ENCODE measurements around the gene KRT16. TPM values are rescaled to one million over a fixed set of nuclear protein-coding genes. Genes with fewer than 3 reads are reported as not detected.
"Not testable (repeated sequence)": the region's sequence is repeated elsewhere in the genome, so short reads cannot be mapped to it uniquely, and the experiment has no call there.

The KRT16 gene
- total RNA-seq = 1 to 10 TPM in 2 of 4 donors, not detected in 2; 1.3 to 2.0 TPM

- H3K36me3 ChIP-seq; H3K4me1 ChIP-seq; H3K4me3 ChIP-seq (replicated peaks in 1 of 3); H3K27me3 ChIP-seq; H3K9me3 ChIP-seq; H3K27ac ChIP-seq; intact Hi-C loops (cut with DNase I); DNase-seq: not testable (repeated sequence)
- 80 to 86% methylated on average over 24 to 26 of the region's 31 CpGs for WGBS, 2 donors
These were observed at the start of gene KRT16 for GRCh38 chr17:41612376-41613160. TSS of gene KRT16 (minus strand) at chr17:41612767. CDS start at chr17:41612688, 79 bp downstream.

- no peak overlapping the region for H3K27ac ChIP-seq
- H3K36me3 ChIP-seq = no peaks in the 10 kb centered on the region
- H3K27me3 ChIP-seq = no peaks in the 10 kb centered on the region
- no peak for TF ChIP-seq POLR2A (IDR thresholded peaks at IDR 0.05)
- no peak for TF ChIP-seq CTCF (IDR thresholded peaks at IDR 0.05)
- H3K4me3 ChIP-seq (replicated peaks in 1 of 3) = no peak overlapping the region
- intact Hi-C loops (cut with DNase I) = loop anchor here (5.0 kb wide), 1 partner anchor 108 kb away; no protein-coding TSS in a partner anchor
- no peak for DNase-seq
- no peaks in the 10 kb centered on the region for H3K9me3 ChIP-seq
- 83 to 100% methylated on average over 1 to 7 of the region's 8 CpGs for WGBS, 2 donors
- H3K4me1 ChIP-seq = peaks cover 11 to 22% of the 10 kb centered on the region in 2 donors
These were observed 47.7 kb upstream of the KRT16 start for GRCh38 chr17:41660221-41660711.

GRCh38 chr17:41659427-41660212 lies 47.1 kb upstream of the KRT16 start:
- no peak for DNase-seq
- intact Hi-C loops (cut with DNase I) = loop anchor here (5.0 kb wide), 1 partner anchor 107 kb away; no protein-coding TSS in a partner anchor
- Histone ChIP-seq H3K4me3 (replicated peaks in 1 of 3) (no peak overlapping the region), H3K27ac (peak overlapping the region in 2 of 3 donors; percentile 12 to 18), H3K9me3 (no peaks in the 10 kb centered on the region), H3K36me3 (no peaks in the 10 kb centered on the region), H3K4me1 (peaks cover 18 to 27% of the 10 kb centered on the region in 2 donors), H3K27me3 (no peaks in the 10 kb centered on the region)
- 74 to 80% methylated on average over 11 of the region's 11 CpGs for WGBS, 2 donors
- TF ChIP-seq POLR2A (IDR thresholded peaks at IDR 0.05) (no peak), CTCF (IDR thresholded peaks at IDR 0.05) (no peak)

GRCh38 chr17:41658846-41659245 lies 46.3 kb upstream of the KRT16 start:
- no peaks in the 10 kb centered on the region for H3K36me3 ChIP-seq
- peaks cover 25 to 35% of the 10 kb centered on the region in 2 donors for H3K4me1 ChIP-seq
- intact Hi-C loops (cut with DNase I) = no loop called here
- H3K27me3 ChIP-seq = no peaks in the 10 kb centered on the region
- H3K9me3 ChIP-seq = no peaks in the 10 kb centered on the region
- DNase-seq = no peak
- H3K27ac ChIP-seq = peak overlapping the region in 2 of 3 donors; percentile 12 to 18
- 88 to 100% methylated on average over 1 to 5 of the region's 5 CpGs for WGBS, 2 donors
- H3K4me3 ChIP-seq (replicated peaks in 1 of 3) = no peak overlapping the region
- no peak for TF ChIP-seq CTCF (IDR thresholded peaks at IDR 0.05)
- TF ChIP-seq POLR2A (IDR thresholded peaks at IDR 0.05) = no peak

GRCh38 chr17:41657936-41658335 lies 45.4 kb upstream of the KRT16 start:
- Histone ChIP-seq H3K36me3 (no peaks in the 10 kb centered on the region), H3K27me3 (no peaks in the 10 kb centered on the region), H3K4me1 (peaks cover 31 to 41% of the 10 kb centered on the region in 2 donors), H3K27ac (peak overlapping the region in 1 of 3 donors; percentile 92), H3K9me3 (no peaks in the 10 kb centered on the region), H3K4me3 (replicated peaks in 1 of 3) (no peak overlapping the region)
- 84 to 93% methylated on average over 11 to 12 of the region's 12 CpGs for WGBS, 2 donors
- TF ChIP-seq POLR2A (IDR thresholded peaks at IDR 0.05) (no peak), CTCF (IDR thresholded peaks at IDR 0.05) (no peak)
- intact Hi-C loops (cut with DNase I) = no loop called here
- DNase-seq = no peak
